CD4-positive, alpha-beta memory T cell (primary cell): ENCODE data around the gene MED26. TPM values are rescaled to one million over a fixed set of nuclear protein-coding genes. Genes with fewer than 3 reads are reported as not detected.

ENCODE experiments used
- CTCF ChIA-PET: fragments of 350-600 bp; sonication (Branson Sonifier 250); formaldehyde crosslinking; loops from one replicate; lab custom pipeline; 2021; ENCODE audit warnings: inconsistent platforms; ENCODE audit not compliant: partially characterized antibody; lab: Charles Lee
- POLR2A ChIA-PET: fragments of 350-600 bp; sonication (Branson Sonifier 250); formaldehyde crosslinking; loops from one replicate; lab custom pipeline; 2021; ENCODE audit not compliant: partially characterized antibody; lab: Charles Lee
- DNase-seq, 5 donors: peaks; one replicate each; pipeline versions ENCODE4 v3.0.0 to v3.0.0-alpha.2; 2020 to 2022; ENCODE audit warnings: mixed read lengths in 1 of 5
- H3K27ac ChIP-seq: one replicate; pipeline ENCODE4 v1.7.0; 2013; ENCODE audit warnings: low read depth, low read length
- H3K27me3 ChIP-seq: 2 replicates; pipeline ENCODE4 v1.7.0; 2013; ENCODE audit warnings: mild to moderate bottlenecking, low read length, moderate library complexity; ENCODE audit not compliant: insufficient read depth
- H3K36me3 ChIP-seq: 2 replicates; pipeline ENCODE4 v1.7.0; 2013; ENCODE audit warnings: mild to moderate bottlenecking, low read length, moderate library complexity; ENCODE audit not compliant: insufficient read depth
- H3K4me1 ChIP-seq: 2 replicates; pipeline ENCODE4 v1.7.0; 2013; ENCODE audit warnings: mild to moderate bottlenecking, low read length, moderate library complexity; ENCODE audit not compliant: insufficient read depth
- H3K4me3 ChIP-seq, 2 donors: one replicate each; pipeline ENCODE4 v1.7.0; 2013; ENCODE audit warnings: low read length in 2 of 2, mild to moderate bottlenecking in 1 of 2
- H3K9me3 ChIP-seq, 2 donors: one replicate each; pipeline ENCODE4 v1.7.0; 2013; ENCODE audit warnings: low read length in 2 of 2, control low read depth in 1 of 2; ENCODE audit not compliant: control insufficient read depth in 1 of 2
- H3K27ac Mint-ChIP-seq, 7 donors: one replicate each; pipeline ENCODE4 v1.8.0; 2020 to 2021; ENCODE audit warnings: mixed read lengths in 7 of 7, mild to moderate bottlenecking in 6 of 7, inconsistent platforms in 3 of 7, moderate library complexity in 3 of 7
- H3K27me3 Mint-ChIP-seq, 2 donors: one replicate each; pipeline ENCODE4 v1.8.0; 2020 to 2021; ENCODE audit warnings: mixed read lengths in 2 of 2
- H3K36me3 Mint-ChIP-seq, 2 donors: one replicate each; pipeline ENCODE4 v1.8.0; 2020 to 2021; ENCODE audit warnings: mixed read lengths in 2 of 2, inconsistent platforms in 1 of 2, mild to moderate bottlenecking in 1 of 2
- H3K4me1 Mint-ChIP-seq, 4 donors: one replicate each; pipeline ENCODE4 v1.8.0; 2020 to 2021; ENCODE audit warnings: mixed read lengths in 4 of 4, mild to moderate bottlenecking in 1 of 4
- H3K4me3 Mint-ChIP-seq, 8 donors: one replicate each; pipeline ENCODE4 v1.8.0; 2020 to 2021; ENCODE audit warnings: mixed read lengths in 8 of 8, mild to moderate bottlenecking in 7 of 8, moderate library complexity in 6 of 8, inconsistent platforms in 3 of 8
- H3K9me3 Mint-ChIP-seq, 8 donors: one replicate each; pipeline ENCODE4 v1.8.0; 2020 to 2021; ENCODE audit warnings: mixed read lengths in 8 of 8, mild to moderate bottlenecking in 5 of 8, inconsistent platforms in 3 of 8, moderate library complexity in 1 of 8
- intact Hi-C: fragments of 100-400 bp; cut with micrococcal nuclease; formaldehyde crosslinking; loops from one replicate; pipeline ENCODE4 v1.15.1; 2023
- polyA plus RNA-seq, 2 donors: library from polyadenylated mRNA; unstranded; fragments of 300-500 nt; fragmentation: Illumina TruSeq; gene quantifications; one replicate each; pipeline ENCODE4 v1.2.3, GENCODE V29; 2021
- total RNA-seq, 2 experiments: library from RNA; stranded (reverse); gene quantifications; one replicate each; pipeline ENCODE4 v1.2.3, GENCODE V29; 2021

The MED26 gene
- total and polyA plus RNA-seq, 4 experiments from 2014 or later = 3.3 to 18.6 (median 11.2) TPM

- no peaks in the 10 kb centered on the region for H3K9me3 ChIP-seq
- no peak overlapping the region for H3K27ac Mint-ChIP-seq
- no peaks in the 10 kb centered on the region for H3K27me3 Mint-ChIP-seq
- no peaks in the 10 kb centered on the region for H3K27me3 ChIP-seq
- DNase-seq = no peak
- no peaks in the 10 kb centered on the region for H3K9me3 Mint-ChIP-seq
- H3K4me3 ChIP-seq = no peak overlapping the region
- H3K36me3 Mint-ChIP-seq = peaks cover 38 to 52% of the 10 kb centered on the region in 2 donors
- peaks cover 40% of the 10 kb centered on the region for H3K36me3 ChIP-seq
- intact Hi-C loops = no loop called here
- CTCF ChIA-PET = no interaction called here
- POLR2A ChIA-PET = no interaction called here
- H3K4me1 ChIP-seq = peaks cover 35% of the 10 kb centered on the region
- H3K4me1 Mint-ChIP-seq = peaks cover 16 to 47% (median 29%) of the 10 kb centered on the region in 4 donors
- peak overlapping the region in 1 of 8 donors; percentile 52 for H3K4me3 Mint-ChIP-seq
- no peak overlapping the region for H3K27ac ChIP-seq
Observed at GRCh38 chr19:16536130-16536529, 91.9 kb downstream of the MED26 start.

- H3K27me3 ChIP-seq = no peaks in the 10 kb centered on the region
- no peak overlapping the region for H3K4me3 ChIP-seq
- Mint-ChIP-seq H3K27ac (no peak overlapping the region), H3K27me3 (no peaks in the 10 kb centered on the region), H3K4me1 (peaks cover 14 to 40% (median 25%) of the 10 kb centered on the region in 4 donors), H3K9me3 (no peaks in the 10 kb centered on the region), H3K4me3 (no peak overlapping the region), H3K36me3 (peaks cover 38 to 55% of the 10 kb centered on the region in 2 donors)
- H3K4me1 ChIP-seq = peaks cover 27% of the 10 kb centered on the region
- intact Hi-C loops = no loop called here
- ChIA-PET POLR2A (no interaction called here), CTCF (no interaction called here)
- no peak overlapping the region for H3K27ac ChIP-seq
- DNase-seq = no peak
- no peaks in the 10 kb centered on the region for H3K9me3 ChIP-seq
- H3K36me3 ChIP-seq = peaks cover 46% of the 10 kb centered on the region
Observed at GRCh38 chr19:16535381-16535780, 92.6 kb downstream of the MED26 start.

- no peaks in the 10 kb centered on the region for H3K27me3 ChIP-seq
- POLR2A ChIA-PET = interaction anchor here (1.3 kb wide), 1 partner anchor 10 kb away, joined by 4 read pairs; no protein-coding TSS in a partner anchor
- no peak overlapping the region for H3K4me3 Mint-ChIP-seq
- CTCF ChIA-PET = no interaction called here
- intact Hi-C loops = no loop called here
- H3K9me3 ChIP-seq = no peaks in the 10 kb centered on the region
- H3K36me3 Mint-ChIP-seq = peaks cover 31 to 65% of the 10 kb centered on the region in 2 donors
- peaks cover 5 to 13% (median 7%) of the 10 kb centered on the region in 4 donors for H3K4me1 Mint-ChIP-seq
- peaks cover 60% of the 10 kb centered on the region for H3K36me3 ChIP-seq
- H3K4me3 ChIP-seq = no peak overlapping the region
- no peaks in the 10 kb centered on the region for H3K9me3 Mint-ChIP-seq
- peaks cover 5% of the 10 kb centered on the region for H3K4me1 ChIP-seq
- no peak for DNase-seq
- no peak overlapping the region for H3K27ac Mint-ChIP-seq
- no peak overlapping the region for H3K27ac ChIP-seq
- no peaks in the 10 kb centered on the region for H3K27me3 Mint-ChIP-seq
Observed at GRCh38 chr19:16532440-16533234, 95.4 kb downstream of the MED26 start.

- Histone ChIP-seq H3K4me1 (no peaks in the 10 kb centered on the region), H3K27ac (no peak overlapping the region), H3K4me3 (no peak overlapping the region), H3K9me3 (no peaks in the 10 kb centered on the region), H3K27me3 (no peaks in the 10 kb centered on the region), H3K36me3 (peaks cover 73% of the 10 kb centered on the region)
- Mint-ChIP-seq H3K9me3 (no peaks in the 10 kb centered on the region), H3K27ac (peak overlapping the region in 1 of 7 donors; percentile 51), H3K36me3 (peaks cover 27 to 60% of the 10 kb centered on the region in 2 donors), H3K4me3 (no peak overlapping the region), H3K4me1 (peaks cover 0 to 7% (median 2%) of the 10 kb centered on the region in 4 donors), H3K27me3 (no peaks in the 10 kb centered on the region)
- no peak for DNase-seq
- intact Hi-C loops = no loop called here
- ChIA-PET POLR2A (no interaction called here), CTCF (no interaction called here)
Observed at GRCh38 chr19:16531380-16531669, 96.7 kb downstream of the MED26 start.

- CTCF ChIA-PET = no interaction called here
- H3K27ac ChIP-seq = no peak overlapping the region
Observed at GRCh38 chr19:16530540-16531379, 97.2 kb downstream of the MED26 start.

GRCh38 chr19:16529466-16530144 is 98.4 kb downstream of the MED26 start:
- DNase-seq = no peak
- Mint-ChIP-seq H3K27ac (peak overlapping the region in 1 of 7 donors; percentile 31), H3K4me3 (no peak overlapping the region), H3K4me1 (peaks cover 0 to 3% (median 0%) of the 10 kb centered on the region in 4 donors), H3K9me3 (no peaks in the 10 kb centered on the region), H3K27me3 (no peaks in the 10 kb centered on the region), H3K36me3 (peaks cover 26 to 63% of the 10 kb centered on the region in 2 donors)
- ChIA-PET CTCF (interaction anchor here (2.3 kb wide), 1 partner anchor 131 kb away, joined by 8 read pairs; the partner anchor contains the start of genes SMIM7 and TMEM38A), POLR2A (no interaction called here)
- H3K9me3 ChIP-seq = no peaks in the 10 kb centered on the region
- H3K27me3 ChIP-seq = no peaks in the 10 kb centered on the region
- H3K27ac ChIP-seq = no peak overlapping the region
- H3K4me1 ChIP-seq = no peaks in the 10 kb centered on the region
- intact Hi-C loops = no loop called here
- H3K4me3 ChIP-seq = no peak overlapping the region
- peaks cover 71% of the 10 kb centered on the region for H3K36me3 ChIP-seq

More at GRCh38 chr19:16530540-16531379, 97.2 kb downstream of the MED26 start:
- Mint-ChIP-seq H3K27me3 (no peaks in the 10 kb centered on the region), H3K9me3 (no peaks in the 10 kb centered on the region), H3K27ac (peak overlapping the region in 1 of 7 donors; percentile 41), H3K4me1 (peaks cover 0 to 3% (median under 1%) of the 10 kb centered on the region in 4 donors), H3K36me3 (peaks cover 28 to 60% of the 10 kb centered on the region in 2 donors), H3K4me3 (no peak overlapping the region)
- Histone ChIP-seq H3K36me3 (peaks cover 78% of the 10 kb centered on the region), H3K4me1 (no peaks in the 10 kb centered on the region), H3K27me3 (no peaks in the 10 kb centered on the region), H3K4me3 (no peak overlapping the region), H3K9me3 (no peaks in the 10 kb centered on the region)
- intact Hi-C loops = no loop called here
- POLR2A ChIA-PET = no interaction called here
- no peak for DNase-seq
